Mammary epithelial cell (primary cell): ENCODE measurements around the gene MYO15A.

ENCODE experiments used
- CTCF ChIP-seq, 2 donors: IDR thresholded peaks in 1 of 2; conservative IDR thresholded peaks in 1 of 2; 2 replicates each; pipeline ENCODE4 v1.5.1; 2011 to 2012; ENCODE audit warnings: inconsistent platforms in 2 of 2, low read length in 2 of 2, mild to moderate bottlenecking in 2 of 2, control low read depth in 1 of 2, low read depth in 1 of 2; ENCODE audit not compliant: insufficient read depth in 1 of 2; ENCODE audit errors: extremely low read depth in 1 of 2
- EZH2 ChIP-seq: IDR thresholded peaks from 2 replicates; pipeline ENCODE4 v1.6.1; 2012; ENCODE audit warnings: low read length, inconsistent platforms, borderline replicate concordance

GRCh38 chr17:18121144-18121910, 12.8 kb downstream of the MYO15A start:
- no peak for TF ChIP-seq CTCF (conservative IDR thresholded peaks at IDR 0.05 in 1 of 2, IDR thresholded peaks at IDR 0.05 in 1 of 2; ENCODE audit: extremely low read depth in 1 of 2, insufficient read depth in 1 of 2, low read depth in 1 of 2, low read length in 2 of 2)
- no peak for TF ChIP-seq EZH2
